HG03103 (cell line): ENCODE results near the gene PIGBOS1.

ENCODE experiments used
- ATAC-seq: cut with Tn5 transposase; IDR thresholded peaks from one replicate; pipeline ENCODE4 v1.9.1; 2021; ENCODE audit warnings: low read depth; ENCODE audit not compliant: unreplicated experiment

PIGBOS1 gene

GRCh38 chr15:55268176-55268695, 50.7 kb downstream of the PIGBOS1 start:
- ATAC-seq, result no peak

GRCh38 chr15:55267401-55268175, 51.3 kb downstream of the PIGBOS1 start:
- peak; percentile 70 for ATAC-seq
